ENCODE measurements around the gene ASB9. TPM values are rescaled to one million over a fixed set of nuclear protein-coding genes. Genes with fewer than 3 reads are reported as not detected.
A peak's percentile ranks its signal among the peaks of the same experiment; 100 is the strongest.

Gene ASB9
- total RNA-seq: 1 to 10 TPM in 1 of 4 donors, under 1 TPM in 2, not detected in 1; 0.46 to 1.3 (median 0.71) TPM
- polyA plus RNA-seq: under 1 TPM; 0.12 to 0.69 (median 0.51) TPM
- long read RNA-seq, donor 1: 0 reads
- long read RNA-seq, donor 2, partial matches to known transcripts: 0 of 2 reads
- long read RNA-seq, donor 2, other reads (novel, unspliced or antisense): 1 of 2 reads

DNA sequence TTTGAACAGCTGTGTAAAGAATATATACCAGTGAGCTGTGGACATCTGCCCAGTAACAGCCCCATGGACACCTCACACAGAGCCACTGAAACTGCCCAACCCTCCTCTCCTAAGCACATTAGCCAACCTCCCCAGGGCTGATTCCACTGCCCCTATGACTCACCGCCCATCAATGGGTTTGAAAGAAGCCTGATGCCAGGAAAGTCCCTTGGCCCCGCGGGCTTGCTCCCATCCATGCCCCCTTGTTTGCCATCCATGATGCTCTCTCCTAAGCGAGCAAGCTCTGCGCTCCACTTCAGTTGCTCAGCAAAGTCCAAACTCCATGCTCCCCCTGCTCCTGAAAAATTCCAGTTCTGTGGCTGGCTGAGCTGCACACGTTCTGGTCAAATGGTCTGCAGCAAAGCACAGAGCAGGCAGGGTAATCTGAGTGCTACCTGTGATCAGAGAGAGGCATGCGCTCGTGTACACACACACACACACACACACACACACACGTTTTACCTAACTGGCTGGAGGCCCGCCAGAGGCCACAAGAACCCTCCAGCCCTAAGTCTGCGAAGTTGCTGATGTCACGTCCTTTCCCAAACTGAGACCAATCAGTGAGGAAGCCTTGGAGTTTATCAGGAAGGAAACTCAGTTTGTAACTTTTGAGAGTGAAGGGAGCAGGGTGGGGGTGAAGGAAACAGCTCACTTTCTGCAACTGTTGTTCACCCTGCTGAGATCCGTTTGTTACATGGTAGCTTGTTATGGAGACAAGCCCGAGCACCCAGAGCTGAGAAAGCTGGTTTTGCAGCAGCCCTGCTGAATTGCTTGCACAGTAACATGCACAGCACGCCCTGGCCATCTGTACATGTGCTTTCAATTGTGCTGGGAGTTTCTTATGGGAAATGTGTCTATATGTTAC is at the start of gene ASB9:
Gene ASB9, minus strand, starts transcription at position 466 of the 904 bp plus-strand sequence. Its CDS starts 209 bp downstream, at position 257.
- H3K9me3 ChIP-seq: no peaks in the 10 kb centered on the region
- H3K4me3 ChIP-seq: no peak within 1 kb of the TSS
- no peak within 1 kb of the TSS for H3K27ac ChIP-seq
- 28 to 39% (median 35%) methylated on average over 14 to 15 of the region's 15 CpGs for WGBS, 3 donors
- H3K36me3 ChIP-seq (ENCODE audit: insufficient read depth in 1 of 2, low read depth in 1 of 2): no peaks in the 10 kb centered on the region
- ATAC-seq (peak; percentile 48 to 67 (median 54)), DNase-seq (no peak)
- no peaks in the 10 kb centered on the region for H3K27me3 ChIP-seq (ENCODE audit: insufficient read depth in 3 of 3, low read length in 2 of 3)
- TF ChIP-seq, protein P1, sequence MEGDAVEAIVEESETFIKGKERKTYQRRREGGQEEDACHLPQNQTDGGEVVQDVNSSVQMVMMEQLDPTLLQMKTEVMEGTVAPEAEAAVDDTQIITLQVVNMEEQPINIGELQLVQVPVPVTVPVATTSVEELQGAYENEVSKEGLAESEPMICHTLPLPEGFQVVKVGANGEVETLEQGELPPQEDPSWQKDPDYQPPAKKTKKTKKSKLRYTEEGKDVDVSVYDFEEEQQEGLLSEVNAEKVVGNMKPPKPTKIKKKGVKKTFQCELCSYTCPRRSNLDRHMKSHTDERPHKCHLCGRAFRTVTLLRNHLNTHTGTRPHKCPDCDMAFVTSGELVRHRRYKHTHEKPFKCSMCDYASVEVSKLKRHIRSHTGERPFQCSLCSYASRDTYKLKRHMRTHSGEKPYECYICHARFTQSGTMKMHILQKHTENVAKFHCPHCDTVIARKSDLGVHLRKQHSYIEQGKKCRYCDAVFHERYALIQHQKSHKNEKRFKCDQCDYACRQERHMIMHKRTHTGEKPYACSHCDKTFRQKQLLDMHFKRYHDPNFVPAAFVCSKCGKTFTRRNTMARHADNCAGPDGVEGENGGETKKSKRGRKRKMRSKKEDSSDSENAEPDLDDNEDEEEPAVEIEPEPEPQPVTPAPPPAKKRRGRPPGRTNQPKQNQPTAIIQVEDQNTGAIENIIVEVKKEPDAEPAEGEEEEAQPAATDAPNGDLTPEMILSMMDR (IDR thresholded peaks at IDR 0.05): no peak
- no peaks in the 10 kb centered on the region for H3K4me1 ChIP-seq
- intact Hi-C loops (cut with DNase I): no loop called here

GRCh38 chrX:15319075-15319474 is 49.2 kb upstream of the ASB9 start:
- no peaks in the 10 kb centered on the region for H3K9me3 ChIP-seq
- no peaks in the 10 kb centered on the region for H3K4me1 ChIP-seq
- DNase-seq (no peak), ATAC-seq (no peak)
- H3K27me3 ChIP-seq (ENCODE audit: insufficient read depth in 3 of 3, low read length in 2 of 3): no peaks in the 10 kb centered on the region
- intact Hi-C loops (cut with DNase I): no loop called here
- H3K36me3 ChIP-seq (ENCODE audit: insufficient read depth in 1 of 2, low read depth in 1 of 2): peaks cover 0 to 20% of the 10 kb centered on the region in 2 donors
- TF ChIP-seq, protein P1 (IDR thresholded peaks at IDR 0.05): no peak
- 82 to 95% (median 94%) methylated on average over 4 of the region's 4 CpGs for WGBS, 3 donors
- no peak overlapping the region for H3K4me3 ChIP-seq
- no peak overlapping the region for H3K27ac ChIP-seq

GRCh38 chrX:15315509-15315908 is 45.6 kb upstream of the ASB9 start, which contains the start of gene ASB11:
Gene ASB11, minus strand, starts transcription at chrX:15315640. Its CDS starts 35 bp downstream, at chrX:15315605.
- TF ChIP-seq, protein P1 (IDR thresholded peaks at IDR 0.05): no peak
- intact Hi-C loops (cut with DNase I): no loop called here
- Histone ChIP-seq H3K4me1 (peaks cover 11% of the 10 kb centered on the region), H3K27me3 (ENCODE audit: insufficient read depth in 3 of 3, low read length in 2 of 3) (no peaks in the 10 kb centered on the region), H3K4me3 (peak within 1 kb of the TSS; percentile 65), H3K36me3 (ENCODE audit: insufficient read depth in 1 of 2, low read depth in 1 of 2) (no peaks in the 10 kb centered on the region), H3K27ac (peak within 1 kb of the TSS; percentile 87), H3K9me3 (no peaks in the 10 kb centered on the region)
- WGBS, 3 donors: 16 to 32% (median 22%) methylated on average over 3 of the region's 3 CpGs
- peak; percentile 46 to 71 (median 60) for ATAC-seq
- no peak for DNase-seq

DNA sequence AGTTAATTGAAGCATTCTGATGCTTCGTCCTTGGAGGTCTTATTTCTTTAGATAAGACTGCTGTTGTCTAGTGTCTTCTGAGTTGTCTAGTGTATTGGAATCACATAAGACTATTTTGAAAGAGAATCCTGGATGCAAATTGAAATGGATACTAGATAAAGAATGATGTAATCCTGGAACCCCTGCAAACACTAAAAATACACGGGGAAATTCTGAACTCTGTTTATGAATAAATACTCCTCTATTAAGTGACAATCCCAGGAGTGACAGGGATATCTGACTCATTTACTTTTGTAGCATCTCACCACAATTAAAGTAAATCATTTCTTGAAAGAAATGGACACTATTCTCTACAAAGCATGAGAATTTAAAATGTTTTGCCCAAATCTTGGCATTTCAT is 44.6 kb upstream of the ASB9 start:
- peaks cover 13% of the 10 kb centered on the region for H3K4me1 ChIP-seq
- 8 to 25% (median 24%) methylated on average over 2 of the region's 2 CpGs for WGBS, 3 donors
- no peaks in the 10 kb centered on the region for H3K36me3 ChIP-seq (ENCODE audit: insufficient read depth in 1 of 2, low read depth in 1 of 2)
- intact Hi-C loops (cut with DNase I): no loop called here
- no peak for DNase-seq
- H3K27ac ChIP-seq: peak overlapping the region; percentile 87
- TF ChIP-seq, protein P1 (IDR thresholded peaks at IDR 0.05): no peak
- H3K27me3 ChIP-seq (ENCODE audit: insufficient read depth in 3 of 3, low read length in 2 of 3): no peaks in the 10 kb centered on the region
- H3K9me3 ChIP-seq: no peaks in the 10 kb centered on the region
- H3K4me3 ChIP-seq: peak overlapping the region; percentile 65
- peak; percentile 27 to 69 (median 48) for ATAC-seq
